OCI-LY1 (cell line): ENCODE measurements around the gene PIP4K2A.
"Not testable (repeated sequence)": the region's sequence is repeated elsewhere in the genome, so short reads cannot be mapped to it uniquely, and the experiment has no call there.

Experiments used
- H2AFZ ChIP-seq: fragments of 200-600 bp; sonication (generic), shearing (Covaris generic); 2 replicates; pipeline ENCODE4 v1.6.0; 2014; ENCODE audit warnings: antibody characterized with exemption, mild to moderate bottlenecking, low read length
- H3F3A ChIP-seq: fragments of 200-600 bp; sonication (generic), shearing (Covaris generic); 2 replicates; pipeline ENCODE4 v1.6.0; 2014; ENCODE audit warnings: mild to moderate bottlenecking, antibody characterized with exemption, low read length, moderate library complexity; ENCODE audit not compliant: insufficient read depth
- H3K27ac ChIP-seq: fragments of 200-600 bp; sonication (generic); 2 replicates; pipeline ENCODE4 v1.5.1; 2014; ENCODE audit warnings: low read length, mixed run types, mild to moderate bottlenecking, low read depth; ENCODE audit not compliant: poor library complexity, severe bottlenecking
- H3K27me3 ChIP-seq: fragments of 200-600 bp; sonication (generic); 2 replicates; pipeline ENCODE4 v1.6.0; 2014; ENCODE audit warnings: antibody characterized with exemption, mild to moderate bottlenecking, low read length, moderate library complexity; ENCODE audit not compliant: insufficient read depth
- H3K36me3 ChIP-seq: fragments of 200-600 bp; sonication (generic); 2 replicates; pipeline ENCODE4 v1.6.1; 2014; ENCODE audit warnings: mild to moderate bottlenecking, antibody characterized with exemption, low read length, moderate library complexity, mixed read lengths; ENCODE audit not compliant: insufficient read depth
- H3K4me1 ChIP-seq: fragments of 200-600 bp; sonication (generic); 2 replicates; pipeline ENCODE4 v1.5.1; 2014; ENCODE audit warnings: mild to moderate bottlenecking, low read length, moderate library complexity; ENCODE audit not compliant: insufficient read depth, severe bottlenecking
- H3K4me2 ChIP-seq: fragments of 200-600 bp; sonication (generic), shearing (Covaris generic); 2 replicates; pipeline ENCODE4 v1.6.1; 2014; ENCODE audit warnings: low read length
- H3K4me3 ChIP-seq: fragments of 200-600 bp; sonication (generic); 2 replicates; pipeline ENCODE4 v1.5.1; 2014; ENCODE audit warnings: low read length, low read depth, mild to moderate bottlenecking, mixed read lengths; ENCODE audit not compliant: poor library complexity, severe bottlenecking
- H3K79me2 ChIP-seq: fragments of 200-600 bp; shearing (Covaris generic); 2 replicates; pipeline ENCODE4 v1.6.1; 2016; ENCODE audit warnings: mixed run types, low read length, mixed read lengths; ENCODE audit not compliant: insufficient read depth
- H3K9ac ChIP-seq: fragments of 200-600 bp; sonication (generic), shearing (Covaris generic); 2 replicates; pipeline ENCODE4 v1.6.1; 2014; ENCODE audit warnings: mild to moderate bottlenecking, low read length, mixed read lengths
- H3K9me2 ChIP-seq: fragments of 200-600 bp; sonication (generic), shearing (Covaris generic); 2 replicates; pipeline ENCODE4 v1.6.1; 2014; ENCODE audit warnings: low read depth, mild to moderate bottlenecking, low read length, mixed read lengths
- H3K9me3 ChIP-seq: fragments of 200-600 bp; shearing (Covaris generic); 2 replicates; pipeline ENCODE4 v1.6.1; 2014; ENCODE audit warnings: low read length, mixed read lengths
- H4K20me1 ChIP-seq: fragments of 200-600 bp; sonication (generic), shearing (Covaris generic); 2 replicates; pipeline ENCODE4 v1.6.0; 2016; ENCODE audit warnings: mild to moderate bottlenecking, low read length; ENCODE audit not compliant: insufficient read depth
- CTCF ChIP-seq: fragments of 200-600 bp; sonication (generic), shearing (Covaris generic); IDR thresholded peaks from 2 replicates; pipeline ENCODE4 v1.5.1; 2017; ENCODE audit warnings: mild to moderate bottlenecking, antibody characterized with exemption, low read length, moderate library complexity, mixed read lengths
- EZH2 ChIP-seq: fragments of 200-600 bp; sonication (generic), shearing (Covaris generic); IDR thresholded peaks from 2 replicates; pipeline ENCODE4 v1.8.0; 2017; ENCODE audit warnings: borderline replicate concordance, mixed run types, mild to moderate bottlenecking, antibody characterized with exemption, low read length, moderate library complexity, mixed read lengths

The PIP4K2A gene

DNA sequence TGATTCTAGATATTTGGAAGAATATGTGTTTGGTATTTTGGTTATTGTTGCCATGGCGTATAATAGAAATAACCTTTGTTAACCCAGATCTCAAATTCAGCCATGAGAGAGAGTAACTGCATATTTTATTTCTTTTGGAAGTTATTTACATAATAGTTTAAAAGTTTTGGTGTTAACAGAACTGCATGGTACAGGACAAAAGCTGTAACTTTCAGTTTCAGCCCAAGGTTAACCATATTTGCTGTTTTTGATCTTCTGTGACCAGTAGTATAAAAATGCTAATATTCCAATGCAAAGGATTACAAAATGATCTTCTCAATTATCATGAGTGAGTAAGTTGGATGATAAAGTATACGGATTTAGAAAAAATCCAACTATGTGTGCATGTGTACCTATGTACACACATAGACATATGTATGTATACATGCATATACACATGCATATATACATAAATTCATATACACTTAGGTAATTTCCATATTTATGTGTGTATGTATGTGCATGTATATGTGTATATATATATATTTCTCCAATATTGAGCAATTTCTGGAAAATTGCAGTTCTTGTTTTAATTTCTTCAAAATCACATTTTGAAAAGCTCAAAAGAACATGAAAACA lies 38.0 kb upstream of the PIP4K2A start:
- H3K4me3 ChIP-seq, result no peak overlapping the region
- no peaks in the 10 kb centered on the region for H3K79me2 ChIP-seq
- H3K4me2 ChIP-seq, result no peak overlapping the region
- H3K4me1 ChIP-seq, result no peaks in the 10 kb centered on the region
- no peaks in the 10 kb centered on the region for H3K36me3 ChIP-seq
- H3K9me3 ChIP-seq, result no peaks in the 10 kb centered on the region
- no peaks in the 10 kb centered on the region for H3K27me3 ChIP-seq
- H3F3A ChIP-seq, result no peaks in the 10 kb centered on the region
- no peaks in the 10 kb centered on the region for H3K9me2 ChIP-seq
- no peak overlapping the region for H2AFZ ChIP-seq
- H3K9ac ChIP-seq, result no peak overlapping the region
- H4K20me1 ChIP-seq, result no peaks in the 10 kb centered on the region
- no peak overlapping the region for H3K27ac ChIP-seq
- TF ChIP-seq EZH2, result no peak
- TF ChIP-seq CTCF, result no peak

- Histone ChIP-seq H3K79me2 (no peaks in the 10 kb centered on the region), H4K20me1 (no peaks in the 10 kb centered on the region), H3K9me2 (no peaks in the 10 kb centered on the region), H3K4me1 (no peaks in the 10 kb centered on the region), H3K4me3 (no peak overlapping the region), H3K9me3 (no peaks in the 10 kb centered on the region), H3K27ac (no peak overlapping the region), H2AFZ (no peak overlapping the region), H3F3A (no peaks in the 10 kb centered on the region), H3K36me3 (no peaks in the 10 kb centered on the region), H3K9ac (no peak overlapping the region), H3K27me3 (no peaks in the 10 kb centered on the region), H3K4me2 (no peak overlapping the region)
- TF ChIP-seq EZH2 (no peak), CTCF (no peak)
Measured at GRCh38 chr10:22750131-22750530, 35.8 kb upstream of the PIP4K2A start.

DNA sequence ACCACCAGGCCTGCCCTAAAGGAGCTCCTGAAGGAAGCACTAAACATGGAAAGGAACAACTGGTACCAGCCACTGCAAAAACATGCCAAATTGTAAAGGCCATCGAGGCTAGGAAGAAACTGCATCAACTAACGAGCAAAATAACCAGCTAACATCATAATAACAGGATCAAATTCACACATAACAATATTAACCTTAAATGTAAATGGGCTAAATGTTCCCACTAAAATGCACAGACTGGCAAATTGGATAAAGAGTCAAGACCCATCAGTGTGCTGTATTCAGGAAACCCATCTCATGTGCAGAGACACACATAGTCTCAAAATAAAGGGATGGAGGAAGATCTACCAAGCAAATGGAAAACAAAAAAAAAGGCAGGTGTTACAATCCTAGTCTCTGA lies 30.5 kb upstream of the PIP4K2A start:
- not testable (repeated sequence) for H3F3A ChIP-seq, H3K4me1 ChIP-seq, H3K79me2 ChIP-seq, H3K9me3 ChIP-seq, H3K4me3 ChIP-seq, H3K27me3 ChIP-seq, H3K36me3 ChIP-seq, H2AFZ ChIP-seq, H3K27ac ChIP-seq, H3K9me2 ChIP-seq, H3K9ac ChIP-seq, H4K20me1 ChIP-seq, H3K4me2 ChIP-seq

DNA sequence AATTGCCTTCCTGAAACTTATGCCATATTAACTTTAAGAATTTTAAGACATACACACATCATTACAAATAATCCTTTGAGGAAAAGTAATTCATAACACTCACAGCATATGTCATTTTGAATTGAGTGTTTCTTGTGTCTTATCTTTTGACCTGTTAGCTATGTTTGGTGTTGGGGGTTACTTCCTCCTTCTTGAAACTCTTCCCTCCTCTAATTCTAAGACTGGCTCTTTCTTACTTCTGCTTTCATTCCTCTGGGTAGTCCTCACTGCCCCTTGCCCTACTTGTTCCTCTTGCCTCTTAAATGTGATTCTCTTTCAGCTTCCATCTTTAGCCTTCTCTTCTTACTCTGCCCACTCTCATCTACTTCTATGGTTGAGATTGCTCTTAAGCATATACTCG lies 28.3 kb upstream of the PIP4K2A start:
- Histone ChIP-seq H3K27ac (no peak overlapping the region), H3K9ac (no peak overlapping the region), H3F3A (no peaks in the 10 kb centered on the region), H4K20me1 (no peaks in the 10 kb centered on the region), H3K79me2 (no peaks in the 10 kb centered on the region), H3K9me2 (no peaks in the 10 kb centered on the region), H3K4me2 (no peak overlapping the region), H3K4me1 (peaks cover 5% of the 10 kb centered on the region), H2AFZ (no peak overlapping the region), H3K9me3 (no peaks in the 10 kb centered on the region), H3K36me3 (no peaks in the 10 kb centered on the region), H3K4me3 (no peak overlapping the region), H3K27me3 (no peaks in the 10 kb centered on the region)
- TF ChIP-seq CTCF, result no peak
- TF ChIP-seq EZH2, result no peak

DNA sequence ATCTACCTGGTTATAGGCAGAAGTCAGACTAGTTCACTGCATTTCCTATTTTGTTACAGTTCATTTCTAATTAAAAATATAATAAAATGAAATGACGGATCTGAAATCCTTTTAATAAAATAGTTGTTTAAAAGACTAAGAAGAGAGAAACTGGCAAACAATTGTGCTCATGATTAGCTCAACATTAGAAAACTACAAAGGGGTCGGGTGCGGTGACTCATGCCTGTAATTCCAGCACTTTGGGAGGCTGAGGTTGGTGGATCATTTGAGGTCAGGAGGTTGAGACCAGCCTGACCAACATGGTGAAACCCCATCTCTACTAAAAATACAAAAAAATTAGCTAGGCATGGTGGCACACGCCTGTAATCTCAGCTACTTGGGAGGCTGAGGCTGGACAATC lies 27.3 kb upstream of the PIP4K2A start:
- H3K9me2 ChIP-seq, H3K4me3 ChIP-seq, H4K20me1 ChIP-seq, H3K27ac ChIP-seq, H3F3A ChIP-seq, H3K36me3 ChIP-seq, H3K79me2 ChIP-seq, H3K4me2 ChIP-seq, H3K9me3 ChIP-seq, H3K27me3 ChIP-seq, H2AFZ ChIP-seq, H3K4me1 ChIP-seq, H3K9ac ChIP-seq: not testable (repeated sequence)
